ENCODE data around the gene CBLC. TPM values are rescaled to one million over a fixed set of nuclear protein-coding genes. Genes with fewer than 3 reads are reported as not detected.

Gene CBLC, protein sequence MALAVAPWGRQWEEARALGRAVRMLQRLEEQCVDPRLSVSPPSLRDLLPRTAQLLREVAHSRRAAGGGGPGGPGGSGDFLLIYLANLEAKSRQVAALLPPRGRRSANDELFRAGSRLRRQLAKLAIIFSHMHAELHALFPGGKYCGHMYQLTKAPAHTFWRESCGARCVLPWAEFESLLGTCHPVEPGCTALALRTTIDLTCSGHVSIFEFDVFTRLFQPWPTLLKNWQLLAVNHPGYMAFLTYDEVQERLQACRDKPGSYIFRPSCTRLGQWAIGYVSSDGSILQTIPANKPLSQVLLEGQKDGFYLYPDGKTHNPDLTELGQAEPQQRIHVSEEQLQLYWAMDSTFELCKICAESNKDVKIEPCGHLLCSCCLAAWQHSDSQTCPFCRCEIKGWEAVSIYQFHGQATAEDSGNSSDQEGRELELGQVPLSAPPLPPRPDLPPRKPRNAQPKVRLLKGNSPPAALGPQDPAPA
- total RNA-seq: not detected

DNA sequence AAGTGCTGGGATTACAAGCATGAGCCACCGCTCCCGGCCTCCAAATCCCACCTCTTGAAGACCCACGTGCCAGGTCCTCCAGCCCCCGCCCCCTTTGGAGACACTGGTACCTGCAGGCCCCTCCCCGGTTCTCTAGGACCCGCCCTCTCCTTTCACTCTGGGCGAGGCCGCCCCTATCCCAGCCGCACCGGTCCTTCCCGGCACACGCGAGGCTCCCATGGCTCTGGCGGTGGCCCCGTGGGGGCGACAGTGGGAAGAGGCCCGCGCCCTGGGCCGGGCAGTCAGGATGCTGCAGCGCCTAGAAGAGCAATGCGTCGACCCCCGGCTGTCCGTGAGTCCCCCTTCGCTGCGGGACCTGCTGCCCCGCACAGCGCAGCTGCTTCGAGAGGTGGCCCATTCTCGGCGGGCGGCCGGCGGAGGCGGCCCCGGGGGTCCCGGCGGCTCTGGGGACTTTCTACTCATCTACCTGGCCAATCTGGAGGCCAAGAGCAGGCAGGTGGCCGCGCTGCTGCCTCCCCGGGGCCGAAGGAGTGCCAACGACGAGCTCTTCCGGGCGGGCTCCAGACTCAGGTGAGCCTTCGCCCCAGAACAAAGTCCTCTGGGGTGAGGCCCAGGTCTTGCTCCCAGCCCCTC, at the start of gene CBLC:
TSS of gene CBLC (plus strand) at position 176 of the 633 bp plus-strand sequence. CDS start at position 218, 42 bp downstream.
- peaks cover 0 to 8% (median 0%) of the 10 kb centered on the region in 3 donors for H3K27me3 ChIP-seq (ENCODE audit: control insufficient read depth in 3 of 3, insufficient read depth in 3 of 3, low read length in 3 of 3)
- H3K36me3 ChIP-seq (ENCODE audit: control insufficient read depth in 3 of 3, insufficient read depth in 3 of 3, low read length in 3 of 3): no peaks in the 10 kb centered on the region
- no peak within 1 kb of the TSS for H3K9ac ChIP-seq (ENCODE audit: low read depth in 1 of 3, low read length in 3 of 3)
- H3K4me3 ChIP-seq (ENCODE audit: low read length in 3 of 3): no peak within 1 kb of the TSS
- no peaks in the 10 kb centered on the region for H3K9me3 ChIP-seq (ENCODE audit: control insufficient read depth in 3 of 3, low read length in 3 of 3)
- H3K4me1 ChIP-seq (ENCODE audit: control insufficient read depth in 3 of 3, insufficient read depth in 3 of 3, low read length in 3 of 3): no peaks in the 10 kb centered on the region
- no peak within 1 kb of the TSS for H3K27ac ChIP-seq (ENCODE audit: low read depth, low read length)

DNA sequence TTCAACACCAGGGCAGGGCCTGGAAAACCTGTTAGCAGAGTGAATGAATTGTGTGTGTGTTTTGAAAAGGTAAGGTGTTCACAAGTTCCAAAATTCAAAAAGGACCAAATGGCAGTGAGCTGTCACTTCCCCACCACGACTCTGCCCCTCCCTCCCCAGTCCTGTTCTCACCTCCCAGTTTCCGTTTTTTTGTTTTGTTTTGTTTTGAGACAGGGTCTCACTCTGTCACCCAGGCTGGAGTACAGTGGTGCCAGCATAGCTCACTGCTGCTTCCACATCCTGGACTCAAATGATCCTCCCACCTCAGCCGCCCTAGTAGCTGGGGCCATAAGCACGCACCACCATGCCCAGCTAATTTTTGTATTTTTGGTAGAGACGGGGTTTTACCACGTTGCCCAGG, 49.5 kb upstream of the CBLC start:
- peaks cover 17 to 23% (median 18%) of the 10 kb centered on the region in 3 donors for H3K4me1 ChIP-seq (ENCODE audit: control insufficient read depth in 3 of 3, insufficient read depth in 3 of 3, low read length in 3 of 3)
- H3K27ac ChIP-seq (ENCODE audit: low read depth, low read length): no peak overlapping the region
- H3K9ac ChIP-seq (ENCODE audit: low read depth in 1 of 3, low read length in 3 of 3): no peak overlapping the region
- H3K27me3 ChIP-seq (ENCODE audit: control insufficient read depth in 3 of 3, insufficient read depth in 3 of 3, low read length in 3 of 3): no peaks in the 10 kb centered on the region
- no peaks in the 10 kb centered on the region for H3K9me3 ChIP-seq (ENCODE audit: control insufficient read depth in 3 of 3, low read length in 3 of 3)
- H3K36me3 ChIP-seq (ENCODE audit: control insufficient read depth in 3 of 3, insufficient read depth in 3 of 3, low read length in 3 of 3): no peaks in the 10 kb centered on the region
- no peak overlapping the region for H3K4me3 ChIP-seq (ENCODE audit: low read length in 3 of 3)

- Histone ChIP-seq H3K27me3 (ENCODE audit: control insufficient read depth in 3 of 3, insufficient read depth in 3 of 3, low read length in 3 of 3) (no peaks in the 10 kb centered on the region), H3K4me1 (ENCODE audit: control insufficient read depth in 3 of 3, insufficient read depth in 3 of 3, low read length in 3 of 3) (peaks cover 8 to 10% (median 9%) of the 10 kb centered on the region in 3 donors), H3K9me3 (ENCODE audit: control insufficient read depth in 3 of 3, low read length in 3 of 3) (no peaks in the 10 kb centered on the region), H3K36me3 (ENCODE audit: control insufficient read depth in 3 of 3, insufficient read depth in 3 of 3, low read length in 3 of 3) (no peaks in the 10 kb centered on the region), H3K27ac (ENCODE audit: low read depth, low read length) (no peak overlapping the region), H3K4me3 (ENCODE audit: low read length in 3 of 3) (no peak overlapping the region), H3K9ac (ENCODE audit: low read depth in 1 of 3, low read length in 3 of 3) (no peak overlapping the region)
Observed at GRCh38 chr19:44729516-44730033, 48.1 kb upstream of the CBLC start.

DNA sequence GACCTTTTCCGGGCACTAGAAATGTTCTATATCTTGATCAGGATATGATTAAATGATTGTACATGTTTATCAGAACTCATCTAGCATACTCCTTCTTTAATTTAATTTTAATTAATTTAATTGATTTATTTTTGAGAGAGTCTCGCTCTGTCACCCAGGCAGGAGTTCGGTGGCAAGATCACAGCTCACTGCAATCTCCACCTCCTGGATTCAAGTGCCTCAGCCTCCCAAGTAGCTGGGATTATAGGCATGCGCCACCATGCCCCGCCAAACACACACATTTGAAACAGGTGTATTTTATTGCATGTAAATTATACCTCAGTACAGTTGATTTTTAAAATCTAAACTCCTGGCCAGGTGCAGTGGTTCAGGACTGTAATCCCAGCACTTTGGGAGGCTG, 46.6 kb upstream of the CBLC start:
- Histone ChIP-seq H3K9ac (ENCODE audit: low read depth in 1 of 3, low read length in 3 of 3) (no peak overlapping the region), H3K36me3 (ENCODE audit: control insufficient read depth in 3 of 3, insufficient read depth in 3 of 3, low read length in 3 of 3) (no peaks in the 10 kb centered on the region), H3K27ac (ENCODE audit: low read depth, low read length) (no peak overlapping the region), H3K4me1 (ENCODE audit: control insufficient read depth in 3 of 3, insufficient read depth in 3 of 3, low read length in 3 of 3) (no peaks in the 10 kb centered on the region), H3K9me3 (ENCODE audit: control insufficient read depth in 3 of 3, low read length in 3 of 3) (no peaks in the 10 kb centered on the region), H3K4me3 (ENCODE audit: low read length in 3 of 3) (no peak overlapping the region), H3K27me3 (ENCODE audit: control insufficient read depth in 3 of 3, insufficient read depth in 3 of 3, low read length in 3 of 3) (no peaks in the 10 kb centered on the region)

DNA sequence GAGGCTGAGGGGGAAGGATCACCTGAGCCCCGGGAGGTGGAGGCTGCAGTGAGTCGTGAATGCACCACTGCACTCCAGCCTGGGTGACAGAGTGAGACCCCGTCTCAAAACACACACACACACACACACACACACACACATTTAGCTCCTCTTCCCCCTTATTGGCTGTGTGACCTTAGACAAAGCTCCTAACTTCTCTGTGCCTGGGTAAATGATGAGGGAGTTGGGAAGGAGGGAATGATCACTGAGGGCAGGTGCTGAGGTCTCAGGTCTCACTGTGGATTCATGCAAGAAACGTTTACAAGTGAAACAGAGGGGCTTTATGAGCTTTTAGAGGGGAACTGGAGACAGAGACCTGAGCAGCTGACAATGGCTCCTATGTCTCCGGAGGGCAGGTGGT, 46.1 kb upstream of the CBLC start:
- no peaks in the 10 kb centered on the region for H3K9me3 ChIP-seq (ENCODE audit: control insufficient read depth in 3 of 3, low read length in 3 of 3)
- H3K27me3 ChIP-seq (ENCODE audit: control insufficient read depth in 3 of 3, insufficient read depth in 3 of 3, low read length in 3 of 3): no peaks in the 10 kb centered on the region
- H3K9ac ChIP-seq (ENCODE audit: low read depth in 1 of 3, low read length in 3 of 3): no peak overlapping the region
- H3K36me3 ChIP-seq (ENCODE audit: control insufficient read depth in 3 of 3, insufficient read depth in 3 of 3, low read length in 3 of 3): no peaks in the 10 kb centered on the region
- no peak overlapping the region for H3K4me3 ChIP-seq (ENCODE audit: low read length in 3 of 3)
- no peaks in the 10 kb centered on the region for H3K4me1 ChIP-seq (ENCODE audit: control insufficient read depth in 3 of 3, insufficient read depth in 3 of 3, low read length in 3 of 3)
- no peak overlapping the region for H3K27ac ChIP-seq (ENCODE audit: low read depth, low read length)

GRCh38 chr19:44732235-44733014, 45.3 kb upstream of the CBLC start:
- H3K9ac ChIP-seq (ENCODE audit: low read depth in 1 of 3, low read length in 3 of 3): no peak overlapping the region
- H3K4me1 ChIP-seq (ENCODE audit: control insufficient read depth in 3 of 3, insufficient read depth in 3 of 3, low read length in 3 of 3): no peaks in the 10 kb centered on the region
- no peaks in the 10 kb centered on the region for H3K36me3 ChIP-seq (ENCODE audit: control insufficient read depth in 3 of 3, insufficient read depth in 3 of 3, low read length in 3 of 3)
- H3K9me3 ChIP-seq (ENCODE audit: control insufficient read depth in 3 of 3, low read length in 3 of 3): no peaks in the 10 kb centered on the region
- no peaks in the 10 kb centered on the region for H3K27me3 ChIP-seq (ENCODE audit: control insufficient read depth in 3 of 3, insufficient read depth in 3 of 3, low read length in 3 of 3)
- H3K27ac ChIP-seq (ENCODE audit: low read depth, low read length): no peak overlapping the region
- no peak overlapping the region for H3K4me3 ChIP-seq (ENCODE audit: low read length in 3 of 3)

- no peak overlapping the region for H3K27ac ChIP-seq (ENCODE audit: low read depth, low read length)
- no peak overlapping the region for H3K9ac ChIP-seq (ENCODE audit: low read depth in 1 of 3, low read length in 3 of 3)
- H3K4me1 ChIP-seq (ENCODE audit: control insufficient read depth in 3 of 3, insufficient read depth in 3 of 3, low read length in 3 of 3): peaks cover 0 to 9% (median 4%) of the 10 kb centered on the region in 3 donors
- H3K27me3 ChIP-seq (ENCODE audit: control insufficient read depth in 3 of 3, insufficient read depth in 3 of 3, low read length in 3 of 3): no peaks in the 10 kb centered on the region
- no peaks in the 10 kb centered on the region for H3K9me3 ChIP-seq (ENCODE audit: control insufficient read depth in 3 of 3, low read length in 3 of 3)
- H3K36me3 ChIP-seq (ENCODE audit: control insufficient read depth in 3 of 3, insufficient read depth in 3 of 3, low read length in 3 of 3): no peaks in the 10 kb centered on the region
- no peak overlapping the region for H3K4me3 ChIP-seq (ENCODE audit: low read length in 3 of 3)
Observed at GRCh38 chr19:44734357-44734756, 43.3 kb upstream of the CBLC start.

DNA sequence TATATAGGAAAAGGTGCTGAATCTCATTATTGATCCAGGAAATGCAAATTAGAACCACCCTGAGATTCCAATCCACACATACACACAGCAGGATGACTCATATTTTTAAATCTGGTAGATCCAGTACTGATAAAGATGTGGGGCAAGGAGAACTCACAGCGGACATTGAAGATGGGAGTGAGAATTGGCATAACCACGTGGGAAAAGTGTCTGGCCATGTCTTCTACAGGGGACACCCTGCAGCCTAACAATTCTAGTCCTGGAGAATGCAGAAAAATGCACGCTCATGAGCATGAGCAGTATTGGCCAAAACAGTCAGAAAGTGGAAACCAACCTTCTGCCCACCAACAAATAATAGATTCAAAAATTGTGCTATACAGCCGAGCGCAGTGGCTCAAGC, 42.7 kb upstream of the CBLC start:
- Histone ChIP-seq H3K27ac (ENCODE audit: low read depth, low read length) (no peak overlapping the region), H3K4me1 (ENCODE audit: control insufficient read depth in 3 of 3, insufficient read depth in 3 of 3, low read length in 3 of 3) (peaks cover 0 to 9% (median 4%) of the 10 kb centered on the region in 3 donors)

DNA sequence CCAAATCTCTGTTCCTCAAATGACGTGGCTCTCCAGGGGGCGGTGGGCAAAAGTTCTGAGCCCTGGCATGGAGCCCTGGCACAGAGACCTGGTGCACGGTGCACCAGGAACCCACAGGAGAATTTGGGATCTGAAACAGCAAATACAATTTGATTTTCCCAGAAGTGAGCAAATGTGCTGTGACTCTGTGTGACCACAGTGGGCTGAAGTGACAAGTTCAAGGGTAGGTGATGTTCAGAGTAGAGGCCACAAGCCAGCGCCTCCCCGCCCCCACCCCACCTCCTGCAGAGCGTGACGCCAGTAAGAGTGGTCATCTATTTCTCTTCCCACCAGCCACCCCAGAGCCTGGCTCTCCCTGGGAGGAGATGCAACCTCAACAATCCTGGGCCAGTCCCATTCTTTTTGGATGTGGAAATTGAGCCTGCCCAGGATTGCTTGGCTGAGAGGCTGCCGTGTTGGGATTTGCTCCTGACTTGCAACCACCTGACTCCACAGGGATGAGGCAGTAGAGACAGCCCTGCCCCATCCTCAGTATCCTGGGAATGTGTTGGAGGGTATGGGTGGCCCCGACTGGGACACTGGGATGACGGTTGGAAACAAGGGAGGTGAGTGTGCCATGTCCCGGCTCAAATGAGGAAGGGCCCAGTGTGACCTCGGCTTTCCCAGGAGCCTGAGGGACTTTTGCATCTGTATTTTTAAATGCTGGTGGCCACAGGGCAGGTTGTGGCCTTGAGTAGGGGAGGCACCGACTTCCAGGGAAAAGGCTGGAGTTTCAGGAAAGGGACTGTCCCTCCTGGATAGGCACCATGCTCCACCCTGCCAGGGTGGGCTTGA, 40.2 kb upstream of the CBLC start:
- Histone ChIP-seq H3K4me3 (ENCODE audit: low read length in 3 of 3) (no peak overlapping the region), H3K27ac (ENCODE audit: low read depth, low read length) (no peak overlapping the region), H3K27me3 (ENCODE audit: control insufficient read depth in 3 of 3, insufficient read depth in 3 of 3, low read length in 3 of 3) (no peaks in the 10 kb centered on the region), H3K4me1 (ENCODE audit: control insufficient read depth in 3 of 3, insufficient read depth in 3 of 3, low read length in 3 of 3) (peaks cover 6 to 24% (median 16%) of the 10 kb centered on the region in 3 donors), H3K36me3 (ENCODE audit: control insufficient read depth in 3 of 3, insufficient read depth in 3 of 3, low read length in 3 of 3) (no peaks in the 10 kb centered on the region), H3K9me3 (ENCODE audit: control insufficient read depth in 3 of 3, low read length in 3 of 3) (no peaks in the 10 kb centered on the region), H3K9ac (ENCODE audit: low read depth in 1 of 3, low read length in 3 of 3) (no peak overlapping the region)

More for the DNA sequence above, 42.7 kb upstream of the CBLC start:
- Histone ChIP-seq H3K4me3 (ENCODE audit: low read length in 3 of 3) (no peak overlapping the region), H3K27me3 (ENCODE audit: control insufficient read depth in 3 of 3, insufficient read depth in 3 of 3, low read length in 3 of 3) (no peaks in the 10 kb centered on the region), H3K9ac (ENCODE audit: low read depth in 1 of 3, low read length in 3 of 3) (no peak overlapping the region), H3K9me3 (ENCODE audit: control insufficient read depth in 3 of 3, low read length in 3 of 3) (no peaks in the 10 kb centered on the region), H3K36me3 (ENCODE audit: control insufficient read depth in 3 of 3, insufficient read depth in 3 of 3, low read length in 3 of 3) (no peaks in the 10 kb centered on the region)

Data from skeletal muscle tissue (tissue), 4 donors.